ENCODE data around the gene PSMA5. TPM values are rescaled to one million over a fixed set of nuclear protein-coding genes. Genes with fewer than 3 reads are reported as not detected.

PSMA5 gene
- total RNA-seq, 2 donors from 2014 or later, result 8.6 to 8.9 TPM

DNA sequence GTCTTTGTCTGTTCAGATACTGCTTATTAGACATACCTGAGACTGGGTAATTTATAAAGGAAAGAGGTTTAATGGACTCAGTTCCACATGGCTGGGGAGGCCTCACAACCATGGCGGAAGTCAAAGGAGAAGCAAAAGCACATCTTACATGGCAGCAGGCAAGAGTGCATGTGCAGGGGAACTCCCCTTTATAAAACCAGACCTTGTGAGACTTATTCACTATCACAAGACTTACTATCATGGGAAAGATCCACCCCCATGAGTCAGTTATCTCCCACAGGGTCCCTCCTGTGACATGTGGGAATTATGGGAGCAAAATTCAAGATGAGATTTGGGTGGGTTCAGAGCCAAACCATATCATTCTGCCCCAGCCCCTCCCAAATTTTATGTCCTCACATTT lies 7.1 kb upstream of the PSMA5 start:
- no peak for ATAC-seq
- H3K9me3 ChIP-seq, result no peaks in the 10 kb centered on the region
- no peak for DNase-seq
- H3K27ac ChIP-seq, result no peak overlapping the region
- no peaks in the 10 kb centered on the region for H3K27me3 ChIP-seq
- 81 to 91% methylated on average over 1 of the region's 1 CpG for WGBS, 2 donors
- intact Hi-C loops (cut with DNase I), result no loop called here
- TF ChIP-seq, protein P1, sequence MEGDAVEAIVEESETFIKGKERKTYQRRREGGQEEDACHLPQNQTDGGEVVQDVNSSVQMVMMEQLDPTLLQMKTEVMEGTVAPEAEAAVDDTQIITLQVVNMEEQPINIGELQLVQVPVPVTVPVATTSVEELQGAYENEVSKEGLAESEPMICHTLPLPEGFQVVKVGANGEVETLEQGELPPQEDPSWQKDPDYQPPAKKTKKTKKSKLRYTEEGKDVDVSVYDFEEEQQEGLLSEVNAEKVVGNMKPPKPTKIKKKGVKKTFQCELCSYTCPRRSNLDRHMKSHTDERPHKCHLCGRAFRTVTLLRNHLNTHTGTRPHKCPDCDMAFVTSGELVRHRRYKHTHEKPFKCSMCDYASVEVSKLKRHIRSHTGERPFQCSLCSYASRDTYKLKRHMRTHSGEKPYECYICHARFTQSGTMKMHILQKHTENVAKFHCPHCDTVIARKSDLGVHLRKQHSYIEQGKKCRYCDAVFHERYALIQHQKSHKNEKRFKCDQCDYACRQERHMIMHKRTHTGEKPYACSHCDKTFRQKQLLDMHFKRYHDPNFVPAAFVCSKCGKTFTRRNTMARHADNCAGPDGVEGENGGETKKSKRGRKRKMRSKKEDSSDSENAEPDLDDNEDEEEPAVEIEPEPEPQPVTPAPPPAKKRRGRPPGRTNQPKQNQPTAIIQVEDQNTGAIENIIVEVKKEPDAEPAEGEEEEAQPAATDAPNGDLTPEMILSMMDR (IDR thresholded peaks at IDR 0.05), result no peak
- no peak for TF ChIP-seq POLR2A (IDR thresholded peaks at IDR 0.05)
- no peak overlapping the region for H3K4me3 ChIP-seq
- no peaks in the 10 kb centered on the region for H3K4me1 ChIP-seq
- H3K36me3 ChIP-seq (replicated peaks in 1 of 2; ENCODE audit: insufficient read depth in 1 of 2, low read depth in 2 of 2), result no peaks in the 10 kb centered on the region

DNA sequence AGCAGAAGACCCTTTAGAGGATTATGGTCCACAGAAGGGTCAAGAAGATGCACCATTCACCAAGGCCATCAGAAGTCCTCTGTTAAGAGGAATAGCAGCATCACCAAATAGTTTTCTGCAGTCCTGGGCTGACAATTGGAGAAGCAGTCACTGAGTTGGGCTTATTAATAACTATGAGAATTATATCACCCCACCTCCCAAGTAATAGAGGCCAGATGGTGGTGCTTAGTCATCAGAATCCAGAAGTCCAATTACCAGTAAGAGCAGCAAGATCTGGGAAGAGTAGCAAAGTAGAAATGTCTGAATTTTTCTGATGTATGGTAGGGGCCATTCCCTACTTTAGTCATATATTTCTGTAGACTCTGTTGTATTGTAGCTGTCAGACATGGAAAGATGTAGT lies 6.1 kb upstream of the PSMA5 start:
- Histone ChIP-seq H3K36me3 (replicated peaks in 1 of 2; ENCODE audit: insufficient read depth in 1 of 2, low read depth in 2 of 2) (no peaks in the 10 kb centered on the region), H3K4me1 (peaks cover 4% of the 10 kb centered on the region), H3K27me3 (no peaks in the 10 kb centered on the region), H3K9me3 (no peaks in the 10 kb centered on the region), H3K4me3 (no peak overlapping the region), H3K27ac (no peak overlapping the region)
- DNase-seq, result no peak
- ATAC-seq, result no peak
- TF ChIP-seq, protein P1 (IDR thresholded peaks at IDR 0.05), result no peak
- no peak for TF ChIP-seq POLR2A (IDR thresholded peaks at IDR 0.05)
- intact Hi-C loops (cut with DNase I), result no loop called here

DNA sequence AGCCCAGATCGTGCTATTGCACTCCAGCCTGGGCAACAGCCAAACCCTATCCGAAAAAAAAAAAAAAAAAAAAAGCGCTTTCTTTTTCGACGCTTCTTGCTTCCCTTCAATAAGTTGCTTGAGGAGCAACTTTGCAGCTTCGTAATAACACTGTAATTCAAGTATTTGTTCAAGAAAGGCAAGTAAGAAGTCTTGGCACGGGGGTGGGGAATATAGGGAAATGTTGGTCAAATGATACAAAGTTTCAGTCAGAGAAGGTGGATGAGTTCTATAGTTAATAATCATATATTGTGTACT lies 871 bp upstream of the PSMA5 start:
- no peaks in the 10 kb centered on the region for H3K9me3 ChIP-seq
- 4 to 6% methylated on average over 7 of the region's 7 CpGs for WGBS, 2 donors
- H3K27me3 ChIP-seq, result no peaks in the 10 kb centered on the region
- peaks cover 30% of the 10 kb centered on the region for H3K4me1 ChIP-seq
- H3K27ac ChIP-seq, result peak overlapping the region in 3 of 4 donors; percentile 80 to 90 (median 88)
- peak overlapping the region; percentile 45 to 78 for H3K4me3 ChIP-seq
- intact Hi-C loops (cut with DNase I), result no loop called here
- no peak for TF ChIP-seq POLR2A (IDR thresholded peaks at IDR 0.05)
- TF ChIP-seq, protein P1 (IDR thresholded peaks at IDR 0.05), result no peak
- DNase-seq, result no peak
- ATAC-seq, result no peak
- H3K36me3 ChIP-seq (replicated peaks in 1 of 2; ENCODE audit: insufficient read depth in 1 of 2, low read depth in 2 of 2), result no peaks in the 10 kb centered on the region

DNA sequence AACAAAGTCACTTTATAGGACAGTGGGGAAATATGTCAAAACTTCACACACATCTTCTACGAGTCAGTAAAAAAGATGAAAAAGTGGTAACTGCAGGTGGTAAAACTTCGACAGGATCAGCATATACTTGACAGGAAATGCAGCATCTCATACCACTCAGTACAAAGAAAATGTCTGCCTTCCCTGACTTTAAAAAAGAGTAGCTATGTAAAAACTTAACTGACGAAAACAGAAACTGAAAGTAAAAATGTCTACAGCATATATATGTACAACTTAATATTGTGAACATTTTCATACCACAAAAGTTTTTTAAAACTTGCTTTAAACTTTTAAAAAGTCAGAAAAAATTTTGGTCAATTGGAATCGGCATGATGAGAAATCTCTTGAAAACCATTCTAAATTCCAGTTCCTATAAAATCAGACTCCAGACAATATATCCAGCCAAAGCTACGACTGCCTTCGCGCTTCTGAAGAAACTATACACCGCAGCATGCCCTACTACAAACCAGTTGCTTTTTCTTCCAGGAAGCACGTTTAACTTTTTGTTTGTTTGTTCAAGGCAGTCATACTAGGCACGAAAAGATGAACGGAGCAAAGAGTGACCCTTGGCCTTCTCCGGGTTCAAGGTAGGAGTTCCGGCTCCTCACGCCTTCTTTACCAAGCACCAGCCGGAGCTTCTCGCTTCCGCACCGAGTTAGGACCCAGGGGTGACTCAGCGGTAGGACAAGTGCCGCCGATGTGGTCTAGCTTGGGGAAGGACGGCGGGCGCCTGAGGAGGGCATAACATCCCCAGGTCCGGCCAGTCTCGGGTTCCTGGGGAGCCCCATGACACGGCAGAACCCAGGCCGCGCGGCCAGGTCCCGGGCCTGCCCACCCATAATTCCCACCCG lies 612 bp downstream of the PSMA5 start:
- TF ChIP-seq POLR2A (IDR thresholded peaks at IDR 0.05), result no peak
- TF ChIP-seq, protein P1 (IDR thresholded peaks at IDR 0.05), result no peak
- Histone ChIP-seq H3K27ac (peak overlapping the region; percentile 76 to 90 (median 84)), H3K9me3 (no peaks in the 10 kb centered on the region), H3K4me1 (peaks cover 30% of the 10 kb centered on the region), H3K4me3 (peak overlapping the region; percentile 63 to 78), H3K36me3 (replicated peaks in 1 of 2; ENCODE audit: insufficient read depth in 1 of 2, low read depth in 2 of 2) (peaks cover 0 to 3% of the 10 kb centered on the region in 2 donors), H3K27me3 (no peaks in the 10 kb centered on the region)
- intact Hi-C loops (cut with DNase I), result no loop called here
- ATAC-seq (peak; percentile 29), DNase-seq (peak in 3 of 4 donors; percentile 50 to 59 (median 52))
- WGBS, 2 donors, result 1% methylated on average over 15 to 32 of the region's 32 CpGs

DNA sequence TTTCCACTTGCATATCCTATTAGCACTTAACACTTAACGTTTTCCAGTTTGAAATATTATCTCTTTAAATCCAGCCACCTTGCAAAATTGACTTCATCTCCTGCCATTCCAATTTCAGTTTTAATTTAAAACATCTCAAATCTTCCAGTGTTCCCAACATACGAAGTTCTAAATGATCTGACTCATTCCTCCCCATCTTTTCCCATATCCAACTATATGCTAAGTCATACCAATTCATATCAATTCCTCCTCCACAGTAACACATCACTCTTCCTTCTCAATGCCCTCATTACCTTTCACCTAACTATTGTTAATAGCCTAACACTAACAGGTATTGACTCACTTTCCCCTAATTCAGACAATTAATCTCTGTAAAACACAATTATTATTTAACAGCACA lies 2.8 kb downstream of the PSMA5 start:
- H3K36me3 ChIP-seq (replicated peaks in 1 of 2; ENCODE audit: insufficient read depth in 1 of 2, low read depth in 2 of 2), result peaks cover 0 to 3% of the 10 kb centered on the region in 2 donors
- no peaks in the 10 kb centered on the region for H3K9me3 ChIP-seq
- 52 to 66% methylated on average over 2 of the region's 2 CpGs for WGBS, 2 donors
- H3K4me1 ChIP-seq, result peaks cover 30% of the 10 kb centered on the region
- ATAC-seq, result no peak
- H3K4me3 ChIP-seq, result no peak overlapping the region
- TF ChIP-seq POLR2A (IDR thresholded peaks at IDR 0.05), result no peak
- TF ChIP-seq, protein P1 (IDR thresholded peaks at IDR 0.05), result no peak
- no peak overlapping the region for H3K27ac ChIP-seq
- no peaks in the 10 kb centered on the region for H3K27me3 ChIP-seq
- intact Hi-C loops (cut with DNase I), result no loop called here
- no peak for DNase-seq
